Naive thymus-derived CD4-positive, alpha-beta T cell (primary cell): ENCODE results near the gene AKAP13. TPM values are rescaled to one million over a fixed set of nuclear protein-coding genes. Genes with fewer than 3 reads are reported as not detected.
A peak's percentile ranks its signal among the peaks of the same experiment; 100 is the strongest.

ENCODE experiments used
- ATAC-seq: fragments of 150-1000 bp; cut with Tn5 transposase; 2 replicates; pipeline ENCODE4 v1.10.0; 2021; ENCODE audit warnings: mild to moderate bottlenecking, moderate library complexity
- CTCF ChIA-PET: fragments of 350-600 bp; sonication (Branson Sonifier 250); formaldehyde crosslinking; loops from one replicate; lab custom pipeline; 2021; ENCODE audit warnings: antibody characterized with exemption; lab: Charles Lee
- POLR2A ChIA-PET: fragments of 350-600 bp; sonication (Branson Sonifier 250); formaldehyde crosslinking; loops from one replicate; lab custom pipeline; 2021; ENCODE audit warnings: antibody characterized with exemption, inconsistent platforms; lab: Charles Lee
- DNase-seq, 9 donors: peaks; one replicate each; pipeline versions ENCODE4 v3.0.0 to v3.0.0-alpha.2; 2020 to 2022; ENCODE audit warnings: mixed read lengths in 1 of 9
- H3K27ac ChIP-seq: one replicate; pipeline ENCODE4 v1.7.0; 2013; ENCODE audit warnings: mild to moderate bottlenecking, low read depth, low read length, moderate library complexity
- H3K27me3 ChIP-seq, 2 donors: one replicate each; pipeline ENCODE4 v1.7.0; 2013; ENCODE audit warnings: low read length in 2 of 2, mild to moderate bottlenecking in 2 of 2, moderate library complexity in 2 of 2; ENCODE audit not compliant: control insufficient read depth in 2 of 2, insufficient read depth in 2 of 2
- H3K36me3 ChIP-seq, 3 experiments: 1 replicate in 2 of 3; 2 replicates in 1 of 3; pipeline ENCODE4 v1.7.0; 2013; ENCODE audit warnings: low read length in 3 of 3, mild to moderate bottlenecking in 3 of 3, moderate library complexity in 1 of 3; ENCODE audit not compliant: insufficient read depth in 3 of 3, control insufficient read depth in 2 of 3
- H3K4me1 ChIP-seq, 2 donors: one replicate each; pipeline ENCODE4 v1.7.0; 2013; ENCODE audit warnings: low read length in 2 of 2, mild to moderate bottlenecking in 2 of 2, moderate library complexity in 1 of 2; ENCODE audit not compliant: control insufficient read depth in 2 of 2, insufficient read depth in 2 of 2
- H3K4me3 ChIP-seq: 2 replicates; pipeline ENCODE4 v1.7.0; 2013; ENCODE audit warnings: mild to moderate bottlenecking, low read length
- H3K9me3 ChIP-seq, 3 experiments: 1 replicate in 2 of 3; 2 replicates in 1 of 3; pipeline ENCODE4 v1.7.0; 2013; ENCODE audit warnings: low read length in 3 of 3; ENCODE audit not compliant: control insufficient read depth in 2 of 3
- H3K27ac Mint-ChIP-seq, 9 donors: one replicate each; pipeline ENCODE4 v1.8.0; 2020 to 2022; ENCODE audit warnings: mixed read lengths in 9 of 9, mild to moderate bottlenecking in 8 of 9, moderate library complexity in 5 of 9, inconsistent platforms in 2 of 9
- H3K27me3 Mint-ChIP-seq, 5 donors: one replicate each; pipeline ENCODE4 v1.8.0; 2021 to 2022; ENCODE audit warnings: mixed read lengths in 5 of 5, mild to moderate bottlenecking in 1 of 5
- H3K36me3 Mint-ChIP-seq, 5 donors: one replicate each; pipeline ENCODE4 v1.8.0; 2020 to 2022; ENCODE audit warnings: mixed read lengths in 5 of 5, mild to moderate bottlenecking in 3 of 5, inconsistent platforms in 1 of 5
- H3K4me1 Mint-ChIP-seq, 7 donors: one replicate each; pipeline ENCODE4 v1.8.0; 2020 to 2022; ENCODE audit warnings: mixed read lengths in 7 of 7, mild to moderate bottlenecking in 3 of 7, inconsistent platforms in 1 of 7
- H3K4me3 Mint-ChIP-seq, 10 donors: one replicate each; pipeline ENCODE4 v1.8.0; 2020 to 2022; ENCODE audit warnings: mild to moderate bottlenecking in 10 of 10, mixed read lengths in 10 of 10, moderate library complexity in 6 of 10, inconsistent platforms in 2 of 10
- H3K9me3 Mint-ChIP-seq, 11 donors: one replicate each; pipeline ENCODE4 v1.8.0; 2020 to 2022; ENCODE audit warnings: mixed read lengths in 11 of 11, mild to moderate bottlenecking in 4 of 11, inconsistent platforms in 1 of 11, moderate library complexity in 1 of 11
- intact Hi-C, 2 donors: fragments of 100-400 bp; cut with micrococcal nuclease; formaldehyde crosslinking; loops; one replicate each; pipeline ENCODE4 v1.15.1; 2023
- polyA plus RNA-seq, 2 donors: library from polyadenylated mRNA; unstranded; fragments of 300-500 nt; fragmentation: Illumina TruSeq; gene quantifications; one replicate each; pipeline ENCODE4 v1.2.3, GENCODE V29; 2021
- total RNA-seq, 6 experiments: library from RNA in 5 of 6; stranded (reverse) in 5 of 6; gene quantifications; 1 replicate in 5 of 6; 2 replicates in 1 of 6; pipeline ENCODE4 v1.2.3 and lab custom pipeline; 2021 to 2026

AKAP13 gene
- total and polyA plus RNA-seq, 7 experiments from 2014 or later: 108 to 400 (median 231) TPM

GRCh38 chr15:85563328-85563727 lies 182.9 kb downstream of the AKAP13 start:
- ChIA-PET POLR2A (no interaction called here), CTCF (no interaction called here)
- intact Hi-C loops: no loop called here
- ATAC-seq (no peak), DNase-seq (no peak)
- Mint-ChIP-seq H3K36me3 (peaks cover 0 to 8% (median 6%) of the 10 kb centered on the region in 5 donors), H3K4me3 (no peak overlapping the region), H3K27ac (no peak overlapping the region), H3K27me3 (no peaks in the 10 kb centered on the region), H3K9me3 (no peaks in the 10 kb centered on the region), H3K4me1 (peaks cover 9 to 33% (median 13%) of the 10 kb centered on the region in 7 donors)
- H3K27me3 ChIP-seq: no peaks in the 10 kb centered on the region
- no peak overlapping the region for H3K4me3 ChIP-seq
- H3K4me1 ChIP-seq: peaks cover 3 to 5% of the 10 kb centered on the region in 2 donors
- no peaks in the 10 kb centered on the region for H3K36me3 ChIP-seq
- H3K9me3 ChIP-seq: no peaks in the 10 kb centered on the region
- H3K27ac ChIP-seq: no peak overlapping the region

- H3K36me3 ChIP-seq: no peaks in the 10 kb centered on the region
- intact Hi-C loops: no loop called here
- no peaks in the 10 kb centered on the region for H3K9me3 Mint-ChIP-seq
- peaks cover 1 to 2% of the 10 kb centered on the region in 2 donors for H3K4me1 ChIP-seq
- no peaks in the 10 kb centered on the region for H3K27me3 ChIP-seq
- no peak for ATAC-seq
- no peak overlapping the region for H3K4me3 ChIP-seq
- ChIA-PET CTCF (no interaction called here), POLR2A (no interaction called here)
- peaks cover 0 to 9% (median 6%) of the 10 kb centered on the region in 5 donors for H3K36me3 Mint-ChIP-seq
- DNase-seq: no peak
- no peak overlapping the region for H3K4me3 Mint-ChIP-seq
- H3K27ac ChIP-seq: no peak overlapping the region
- H3K4me1 Mint-ChIP-seq: peaks cover 9 to 33% (median 14%) of the 10 kb centered on the region in 7 donors
- H3K27ac Mint-ChIP-seq: no peak overlapping the region
- H3K27me3 Mint-ChIP-seq: no peaks in the 10 kb centered on the region
- H3K9me3 ChIP-seq: no peaks in the 10 kb centered on the region
Measured at GRCh38 chr15:85563731-85564130, 183.3 kb downstream of the AKAP13 start.

GRCh38 chr15:85564686-85565085 lies 184.3 kb downstream of the AKAP13 start:
- Mint-ChIP-seq H3K27ac (peak overlapping the region in 1 of 9 donors; percentile 7), H3K4me3 (no peak overlapping the region), H3K4me1 (peaks cover 4 to 34% (median 16%) of the 10 kb centered on the region in 7 donors), H3K9me3 (no peaks in the 10 kb centered on the region), H3K36me3 (peaks cover 0 to 13% (median 9%) of the 10 kb centered on the region in 5 donors), H3K27me3 (no peaks in the 10 kb centered on the region)
- no peak for ATAC-seq
- intact Hi-C loops: no loop called here
- H3K9me3 ChIP-seq: no peaks in the 10 kb centered on the region
- H3K27me3 ChIP-seq: no peaks in the 10 kb centered on the region
- DNase-seq: no peak
- no peaks in the 10 kb centered on the region for H3K36me3 ChIP-seq
- CTCF ChIA-PET: no interaction called here
- H3K4me3 ChIP-seq: no peak overlapping the region
- H3K4me1 ChIP-seq: no peaks in the 10 kb centered on the region
- POLR2A ChIA-PET: no interaction called here
- H3K27ac ChIP-seq: no peak overlapping the region

- no peaks in the 10 kb centered on the region for H3K9me3 Mint-ChIP-seq
- H3K27me3 Mint-ChIP-seq: no peaks in the 10 kb centered on the region
- peaks cover 7 to 45% (median 30%) of the 10 kb centered on the region in 7 donors for H3K4me1 Mint-ChIP-seq
- H3K4me3 ChIP-seq: no peak overlapping the region
- H3K4me1 ChIP-seq: no peaks in the 10 kb centered on the region
- intact Hi-C loops: no loop called here
- peaks cover 0 to 13% (median 9%) of the 10 kb centered on the region in 5 donors for H3K36me3 Mint-ChIP-seq
- H3K4me3 Mint-ChIP-seq: no peak overlapping the region
- ChIA-PET POLR2A (interaction anchor here (1.1 kb wide), 1 partner anchor 11 kb away, joined by 3 read pairs; no protein-coding TSS in a partner anchor), CTCF (interaction anchor here (0.7 kb wide), 1 partner anchor 10 kb away, joined by 4 read pairs; no protein-coding TSS in a partner anchor)
- H3K36me3 ChIP-seq: no peaks in the 10 kb centered on the region
- ATAC-seq: no peak
- no peak for DNase-seq
- H3K9me3 ChIP-seq: no peaks in the 10 kb centered on the region
- H3K27ac Mint-ChIP-seq: peak overlapping the region in 4 of 9 donors; percentile 12 to 86 (median 46)
- no peaks in the 10 kb centered on the region for H3K27me3 ChIP-seq
- no peak overlapping the region for H3K27ac ChIP-seq
Measured at GRCh38 chr15:85568261-85568808, 187.9 kb downstream of the AKAP13 start.

- Mint-ChIP-seq H3K4me3 (no peak overlapping the region), H3K27ac (peak overlapping the region in 4 of 9 donors; percentile 5 to 72 (median 24)), H3K27me3 (no peaks in the 10 kb centered on the region), H3K4me1 (peaks cover 7 to 34% (median 29%) of the 10 kb centered on the region in 7 donors), H3K9me3 (no peaks in the 10 kb centered on the region), H3K36me3 (peaks cover 0 to 13% (median 8%) of the 10 kb centered on the region in 5 donors)
- Histone ChIP-seq H3K27me3 (no peaks in the 10 kb centered on the region), H3K27ac (no peak overlapping the region), H3K36me3 (peaks cover 0 to 5% (median 0%) of the 10 kb centered on the region in 3 experiments), H3K4me3 (no peak overlapping the region), H3K4me1 (no peaks in the 10 kb centered on the region), H3K9me3 (no peaks in the 10 kb centered on the region)
- ChIA-PET CTCF (no interaction called here), POLR2A (no interaction called here)
- intact Hi-C loops: no loop called here
- ATAC-seq (no peak), DNase-seq (no peak)
Measured at GRCh38 chr15:85570336-85570735, 189.9 kb downstream of the AKAP13 start.

GRCh38 chr15:85571780-85572179 lies 191.4 kb downstream of the AKAP13 start:
- ChIA-PET CTCF (no interaction called here), POLR2A (no interaction called here)
- Mint-ChIP-seq H3K27ac (peak overlapping the region in 6 of 9 donors; percentile 3 to 52 (median 4)), H3K36me3 (peaks cover 0 to 13% (median 9%) of the 10 kb centered on the region in 5 donors), H3K4me3 (no peak overlapping the region), H3K27me3 (no peaks in the 10 kb centered on the region), H3K4me1 (peaks cover 7 to 32% (median 27%) of the 10 kb centered on the region in 7 donors), H3K9me3 (no peaks in the 10 kb centered on the region)
- intact Hi-C loops: no loop called here
- ATAC-seq: no peak
- Histone ChIP-seq H3K9me3 (no peaks in the 10 kb centered on the region), H3K27ac (no peak overlapping the region), H3K36me3 (peaks cover 0 to 11% (median 0%) of the 10 kb centered on the region in 3 experiments), H3K4me3 (no peak overlapping the region), H3K4me1 (no peaks in the 10 kb centered on the region), H3K27me3 (no peaks in the 10 kb centered on the region)
- no peak for DNase-seq

- peak overlapping the region in 4 of 9 donors; percentile 24 to 52 (median 38) for H3K27ac Mint-ChIP-seq
- intact Hi-C loops: no loop called here
- H3K27me3 ChIP-seq: no peaks in the 10 kb centered on the region
- H3K4me1 Mint-ChIP-seq: peaks cover 14 to 40% (median 32%) of the 10 kb centered on the region in 7 donors
- POLR2A ChIA-PET: no interaction called here
- CTCF ChIA-PET: interaction anchor here (1.4 kb wide), 1 partner anchor 10 kb away, joined by 3 read pairs; no protein-coding TSS in a partner anchor
- no peak for DNase-seq
- ATAC-seq: no peak
- no peaks in the 10 kb centered on the region for H3K9me3 ChIP-seq
- H3K27me3 Mint-ChIP-seq: no peaks in the 10 kb centered on the region
- H3K36me3 ChIP-seq: peaks cover 0 to 27% (median 3%) of the 10 kb centered on the region in 3 experiments
- H3K36me3 Mint-ChIP-seq: peaks cover 0 to 33% (median 25%) of the 10 kb centered on the region in 5 donors
- no peak overlapping the region for H3K4me3 Mint-ChIP-seq
- H3K27ac ChIP-seq: no peak overlapping the region
- no peak overlapping the region for H3K4me3 ChIP-seq
- no peaks in the 10 kb centered on the region for H3K9me3 Mint-ChIP-seq
- H3K4me1 ChIP-seq: peaks cover 15 to 16% of the 10 kb centered on the region in 2 donors
Measured at GRCh38 chr15:85576392-85576791, 196.0 kb downstream of the AKAP13 start.
